ENCODE data around the gene TCEA2.

The TCEA2 gene

GRCh38 chr20:64099086-64099786 is 36.2 kb downstream of the TCEA2 start:
- Histone ChIP-seq H3K4me3 (ENCODE audit: low read depth, low read length, poor library complexity, severe bottlenecking) (no peak overlapping the region), H3K9ac (ENCODE audit: low read length) (no peak overlapping the region), H2AFZ (ENCODE audit: low read length) (no peak overlapping the region), H3K36me3 (ENCODE audit: insufficient read depth, low read length) (no peaks in the 10 kb centered on the region), H3K27me3 (ENCODE audit: insufficient read depth, low read length) (no peaks in the 10 kb centered on the region), H3K27ac (ENCODE audit: low read depth, low read length, poor library complexity, severe bottlenecking) (peak overlapping the region; percentile 74), H3K9me2 (ENCODE audit: low read depth, low read length) (no peaks in the 10 kb centered on the region), H3K9me3 (ENCODE audit: low read length) (no peaks in the 10 kb centered on the region), H3K79me2 (ENCODE audit: insufficient read depth, low read length) (no peaks in the 10 kb centered on the region), H4K20me1 (ENCODE audit: insufficient read depth, low read length) (no peaks in the 10 kb centered on the region), H3K4me2 (ENCODE audit: low read length) (peak overlapping the region; percentile 25; the same call in 1 of the 2 replicates), H3F3A (ENCODE audit: insufficient read depth, low read length) (no peaks in the 10 kb centered on the region), H3K4me1 (ENCODE audit: insufficient read depth, low read length, severe bottlenecking) (peaks cover 40% of the 10 kb centered on the region)
- TF ChIP-seq EZH2 (IDR thresholded peaks at IDR 0.05; ENCODE audit: borderline replicate concordance, low read length) (no peak), CTCF (IDR thresholded peaks at IDR 0.05; ENCODE audit: low read length) (no peak)

- Histone ChIP-seq H3K27ac (ENCODE audit: low read depth, low read length, poor library complexity, severe bottlenecking) (peak overlapping the region; percentile 74), H3K79me2 (ENCODE audit: insufficient read depth, low read length) (no peaks in the 10 kb centered on the region), H3K9me3 (ENCODE audit: low read length) (no peaks in the 10 kb centered on the region), H3K4me3 (ENCODE audit: low read depth, low read length, poor library complexity, severe bottlenecking) (no peak overlapping the region), H3K9ac (ENCODE audit: low read length) (no peak overlapping the region; the same call in 1 of the 2 replicates), H3K4me2 (ENCODE audit: low read length) (peak overlapping the region; percentile 25; the same call in 1 of the 2 replicates), H3K27me3 (ENCODE audit: insufficient read depth, low read length) (no peaks in the 10 kb centered on the region), H3K36me3 (ENCODE audit: insufficient read depth, low read length) (no peaks in the 10 kb centered on the region), H3K4me1 (ENCODE audit: insufficient read depth, low read length, severe bottlenecking) (peaks cover 40% of the 10 kb centered on the region), H3F3A (ENCODE audit: insufficient read depth, low read length) (no peaks in the 10 kb centered on the region), H3K9me2 (ENCODE audit: low read depth, low read length) (no peaks in the 10 kb centered on the region), H2AFZ (ENCODE audit: low read length) (no peak overlapping the region), H4K20me1 (ENCODE audit: insufficient read depth, low read length) (no peaks in the 10 kb centered on the region)
- TF ChIP-seq EZH2 (IDR thresholded peaks at IDR 0.05; ENCODE audit: borderline replicate concordance, low read length) (no peak), CTCF (IDR thresholded peaks at IDR 0.05; ENCODE audit: low read length) (no peak)
Measured at GRCh38 chr20:64099880-64100565, 37.0 kb downstream of the TCEA2 start.

- H3K36me3 ChIP-seq (ENCODE audit: insufficient read depth, low read length), result no peaks in the 10 kb centered on the region
- peaks cover 40% of the 10 kb centered on the region for H3K4me1 ChIP-seq (ENCODE audit: insufficient read depth, low read length, severe bottlenecking)
- H2AFZ ChIP-seq (ENCODE audit: low read length), result no peak overlapping the region
- H3K9me2 ChIP-seq (ENCODE audit: low read depth, low read length), result no peaks in the 10 kb centered on the region
- no peaks in the 10 kb centered on the region for H3K27me3 ChIP-seq (ENCODE audit: insufficient read depth, low read length)
- H4K20me1 ChIP-seq (ENCODE audit: insufficient read depth, low read length), result no peaks in the 10 kb centered on the region
- no peak overlapping the region for H3K4me3 ChIP-seq (ENCODE audit: low read depth, low read length, poor library complexity, severe bottlenecking)
- no peak for TF ChIP-seq EZH2 (IDR thresholded peaks at IDR 0.05; ENCODE audit: borderline replicate concordance, low read length)
- TF ChIP-seq CTCF (IDR thresholded peaks at IDR 0.05; ENCODE audit: low read length), result no peak
- H3K4me2 ChIP-seq (ENCODE audit: low read length), result peak overlapping the region; percentile 25; the same call in 1 of the 2 replicates
- peak overlapping the region; percentile 4; the same call in 1 of the 2 replicates for H3K9ac ChIP-seq (ENCODE audit: low read length)
- H3F3A ChIP-seq (ENCODE audit: insufficient read depth, low read length), result no peaks in the 10 kb centered on the region
- H3K79me2 ChIP-seq (ENCODE audit: insufficient read depth, low read length), result no peaks in the 10 kb centered on the region
- H3K9me3 ChIP-seq (ENCODE audit: low read length), result no peaks in the 10 kb centered on the region
- peak overlapping the region; percentile 74 for H3K27ac ChIP-seq (ENCODE audit: low read depth, low read length, poor library complexity, severe bottlenecking)
Measured at GRCh38 chr20:64100566-64100888, 37.5 kb downstream of the TCEA2 start.

Data from OCI-LY1 (cell line).